Esophagus (tissue), 2 donors: ENCODE results near the gene GNAI2. TPM values are rescaled to one million over a fixed set of nuclear protein-coding genes. Genes with fewer than 3 reads are reported as not detected.
"Not testable (repeated sequence)": the region's sequence is repeated elsewhere in the genome, so short reads cannot be mapped to it uniquely, and the experiment has no call there.

Experiments used
- H3K27ac ChIP-seq, 2 donors: one replicate each; pipeline ENCODE4 v1.5.1; 2013; ENCODE audit warnings: low read depth in 2 of 2, mild to moderate bottlenecking in 2 of 2, inconsistent platforms in 1 of 2, low read length in 1 of 2, moderate library complexity in 1 of 2
- H3K27me3 ChIP-seq, 2 donors: one replicate each; pipeline ENCODE4 v1.6.1; 2013; ENCODE audit warnings: low read length in 2 of 2, control low read depth in 1 of 2, mild to moderate bottlenecking in 1 of 2; ENCODE audit not compliant: insufficient read depth in 2 of 2, control insufficient read depth in 1 of 2
- H3K36me3 ChIP-seq, 2 donors: one replicate each; pipeline ENCODE4 v1.6.1; 2013; ENCODE audit warnings: low read length in 1 of 2; ENCODE audit not compliant: control insufficient read depth in 2 of 2, insufficient read depth in 2 of 2
- H3K4me1 ChIP-seq, 2 donors: one replicate each; pipeline ENCODE4 v1.6.1; 2013; ENCODE audit warnings: low read length in 1 of 2; ENCODE audit not compliant: control insufficient read depth in 2 of 2, insufficient read depth in 2 of 2
- H3K4me3 ChIP-seq, 2 donors: one replicate each; pipeline ENCODE4 v1.5.1; 2013; ENCODE audit warnings: low read length in 2 of 2, mild to moderate bottlenecking in 2 of 2, low read depth in 1 of 2, moderate library complexity in 1 of 2
- H3K9me3 ChIP-seq, 2 donors: one replicate each; pipeline ENCODE4 v1.6.1; 2013; ENCODE audit warnings: mild to moderate bottlenecking in 2 of 2, low read depth in 1 of 2, low read length in 1 of 2, moderate library complexity in 1 of 2; ENCODE audit not compliant: control insufficient read depth in 2 of 2, insufficient read depth in 1 of 2
- WGBS, 2 donors: extraction: QIAGEN DNeasy Blood & Tissue Kit; methylation state at CpG; one replicate each; pipeline ENCODE4 v1.1.7; 2013; 5-methylcytosine and 5-hydroxymethylcytosine counted together
- polyA plus RNA-seq, 2 donors: library from polyadenylated mRNA; stranded (reverse); fragments of 200-250 nt; gene quantifications; one replicate each; pipeline ENCODE4 v1.2.3, GENCODE V29; 2013
- donor health status: healthy with polysubstance abuse.
- donor health status: Bipolar disorder and iron deficiency.

GNAI2 gene
- polyA plus RNA-seq, 2 donors: 52.2 to 61.8 TPM

DNA sequence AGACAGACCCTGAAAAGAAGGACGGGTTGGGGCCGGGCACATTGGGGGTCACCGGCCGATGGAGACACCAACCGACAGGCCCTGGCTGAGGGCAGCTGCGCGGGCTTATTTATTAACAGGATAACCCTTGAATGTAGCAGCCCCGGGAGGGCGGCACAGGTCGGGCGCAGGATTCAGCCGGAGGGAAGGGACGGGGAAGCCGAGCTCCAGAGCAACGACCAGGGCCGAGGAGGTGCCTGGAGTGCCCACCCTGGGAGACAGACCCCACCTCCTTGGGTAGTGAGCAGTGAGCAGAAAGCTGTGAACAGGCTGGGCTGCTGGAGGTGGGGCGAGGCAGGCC, 40.7 kb downstream of the GNAI2 start:
- Histone ChIP-seq H3K27ac (no peak overlapping the region), H3K4me3 (no peak overlapping the region), H3K4me1 (peaks cover 0 to 6% of the 10 kb centered on the region in 2 donors), H3K27me3 (no peaks in the 10 kb centered on the region), H3K36me3 (peaks cover 0 to 3% of the 10 kb centered on the region in 2 donors), H3K9me3 (no peaks in the 10 kb centered on the region)
- 83 to 88% methylated on average over 17 of the region's 17 CpGs for WGBS, 2 donors

DNA sequence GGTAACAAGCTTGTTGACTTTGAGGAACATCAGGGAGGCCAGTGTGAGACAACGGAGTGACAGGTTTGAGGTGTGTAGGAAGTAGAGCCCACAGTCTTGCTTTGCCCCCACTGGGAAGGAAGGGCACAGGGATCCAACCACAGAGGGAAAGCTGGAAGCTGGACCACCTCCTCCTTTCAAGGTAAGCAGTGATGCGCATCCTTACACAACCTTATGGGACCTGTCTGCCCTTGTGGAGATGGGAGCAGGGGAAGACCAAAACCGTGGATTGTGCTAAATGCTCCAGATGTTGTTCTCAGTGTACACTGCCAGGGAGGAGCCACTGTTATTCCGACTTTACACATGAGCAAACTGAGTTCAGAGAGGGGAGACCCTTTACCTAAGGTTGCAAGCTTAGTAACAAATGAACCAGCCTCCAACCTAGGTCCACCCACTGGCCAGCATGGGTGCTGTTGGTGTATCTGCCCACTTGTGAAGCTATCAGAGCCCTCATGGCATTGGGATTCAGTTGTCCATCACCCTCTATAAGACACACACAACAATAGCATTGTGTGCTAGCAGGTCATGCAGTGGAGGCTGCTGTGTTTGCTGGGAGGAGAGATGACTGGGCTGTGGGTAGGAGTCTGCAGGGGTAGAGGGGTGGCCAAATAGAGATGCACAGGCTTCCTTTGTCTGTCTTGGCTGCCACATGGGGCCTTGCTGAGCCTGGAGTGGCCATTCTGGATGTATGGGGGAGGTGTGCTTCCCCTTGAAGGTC, 42.3 kb downstream of the GNAI2 start:
- no peak overlapping the region for H3K27ac ChIP-seq
- WGBS, 2 donors: 70 to 80% methylated on average over 4 of the region's 4 CpGs
- H3K36me3 ChIP-seq: peaks cover 0 to 3% of the 10 kb centered on the region in 2 donors
- no peaks in the 10 kb centered on the region for H3K9me3 ChIP-seq
- no peaks in the 10 kb centered on the region for H3K27me3 ChIP-seq
- no peak overlapping the region for H3K4me3 ChIP-seq
- peaks cover 0 to 2% of the 10 kb centered on the region in 2 donors for H3K4me1 ChIP-seq

DNA sequence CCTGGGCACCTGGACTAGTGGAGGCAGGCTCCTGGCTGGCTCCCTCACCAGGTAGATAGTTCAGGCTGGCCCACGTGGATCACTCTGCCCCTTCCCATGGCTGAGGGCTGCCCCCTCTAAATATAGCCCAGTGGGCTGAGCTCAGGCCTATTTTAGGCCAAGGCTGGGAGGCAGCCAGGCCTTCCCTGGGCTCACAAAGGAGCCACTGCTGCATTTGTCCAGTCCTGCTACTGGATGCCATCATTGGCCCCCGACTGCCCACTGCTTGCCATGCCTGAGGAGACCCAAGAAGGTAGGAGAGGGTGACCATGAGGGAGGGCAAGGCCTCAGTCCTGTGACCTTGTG, 42.8 kb downstream of the GNAI2 start, which contains the start of gene LSMEM2:
TSS of gene LSMEM2 (plus strand) at position 208 of the 345 bp plus-strand sequence. CDS start at position 235, 27 bp downstream.
- no peaks in the 10 kb centered on the region for H3K9me3 ChIP-seq
- no peaks in the 10 kb centered on the region for H3K4me1 ChIP-seq
- H3K27me3 ChIP-seq: no peaks in the 10 kb centered on the region
- H3K4me3 ChIP-seq: no peak within 1 kb of the TSS
- H3K27ac ChIP-seq: no peak within 1 kb of the TSS
- WGBS, 2 donors: 55 to 64% methylated on average over 2 of the region's 2 CpGs
- peaks cover 0 to 3% of the 10 kb centered on the region in 2 donors for H3K36me3 ChIP-seq

DNA sequence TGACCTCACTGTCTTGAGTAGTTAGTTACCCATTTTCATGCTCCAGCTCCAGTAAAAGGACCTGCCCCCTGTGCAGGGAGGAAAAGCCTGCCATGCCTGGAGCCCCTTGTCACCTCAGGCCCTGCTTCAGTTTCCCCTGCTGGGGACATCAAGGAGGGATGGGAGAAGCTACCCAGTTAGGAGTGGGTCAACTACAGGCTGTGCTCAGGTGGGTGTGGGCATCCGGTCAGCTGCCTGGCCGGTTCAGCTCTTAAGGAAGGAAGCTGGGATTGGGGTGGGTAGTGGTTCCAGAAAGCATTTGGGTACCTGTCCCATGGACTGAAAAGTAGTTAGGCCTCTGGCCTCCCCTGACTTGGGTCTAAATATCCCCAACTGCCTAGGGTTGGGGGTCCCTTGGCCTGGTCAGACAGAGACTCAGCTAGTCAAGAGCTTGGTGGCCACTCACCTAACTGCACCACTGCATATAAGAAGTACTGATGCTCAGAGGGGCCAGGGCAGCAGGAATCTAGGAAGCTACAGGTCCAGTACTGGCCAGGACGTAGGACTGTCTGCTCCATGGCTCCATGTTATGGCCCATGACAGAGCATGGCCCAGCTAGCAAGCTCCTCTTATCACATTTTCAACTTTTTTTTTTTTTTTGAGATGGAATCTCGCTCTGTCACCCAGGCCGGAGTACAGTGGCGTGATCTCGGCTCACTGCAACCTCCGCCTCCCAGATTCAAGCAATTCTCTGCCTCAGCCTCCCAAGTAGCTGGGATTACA, 43.4 kb downstream of the GNAI2 start:
- H3K27me3 ChIP-seq: no peaks in the 10 kb centered on the region
- H3K36me3 ChIP-seq: peaks cover 0 to 3% of the 10 kb centered on the region in 2 donors
- H3K4me1 ChIP-seq: no peaks in the 10 kb centered on the region
- H3K4me3 ChIP-seq: no peak overlapping the region
- no peaks in the 10 kb centered on the region for H3K9me3 ChIP-seq
- WGBS, 2 donors: 90 to 91% methylated on average over 8 of the region's 8 CpGs
- H3K27ac ChIP-seq: no peak overlapping the region

DNA sequence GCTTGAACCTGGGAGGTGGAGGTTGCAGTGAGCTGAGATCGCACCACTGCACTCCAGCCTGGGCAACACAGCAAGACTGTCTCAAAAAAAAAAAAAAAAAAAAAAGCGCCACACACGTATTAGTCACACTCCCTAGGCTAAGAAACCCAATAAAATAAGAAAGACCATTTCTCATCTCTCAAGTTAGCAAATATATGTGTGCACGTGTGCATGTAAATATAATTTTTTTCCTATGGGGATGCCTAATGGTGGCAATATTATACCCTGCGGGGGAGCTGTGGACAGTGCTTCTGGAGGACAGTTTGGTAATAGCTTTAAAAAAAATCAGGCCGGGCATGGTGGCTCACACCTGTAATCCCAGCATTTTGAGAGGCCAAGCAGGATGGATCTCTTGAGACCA, 48.1 kb downstream of the GNAI2 start:
- not testable (repeated sequence) for H3K27me3 ChIP-seq, H3K4me3 ChIP-seq, H3K27ac ChIP-seq, H3K9me3 ChIP-seq, H3K4me1 ChIP-seq
- H3K36me3 ChIP-seq: peaks cover 11 to 24% of the 10 kb centered on the region in 2 donors
- WGBS, 2 donors: 79 to 82% methylated on average over 6 of the region's 6 CpGs

DNA sequence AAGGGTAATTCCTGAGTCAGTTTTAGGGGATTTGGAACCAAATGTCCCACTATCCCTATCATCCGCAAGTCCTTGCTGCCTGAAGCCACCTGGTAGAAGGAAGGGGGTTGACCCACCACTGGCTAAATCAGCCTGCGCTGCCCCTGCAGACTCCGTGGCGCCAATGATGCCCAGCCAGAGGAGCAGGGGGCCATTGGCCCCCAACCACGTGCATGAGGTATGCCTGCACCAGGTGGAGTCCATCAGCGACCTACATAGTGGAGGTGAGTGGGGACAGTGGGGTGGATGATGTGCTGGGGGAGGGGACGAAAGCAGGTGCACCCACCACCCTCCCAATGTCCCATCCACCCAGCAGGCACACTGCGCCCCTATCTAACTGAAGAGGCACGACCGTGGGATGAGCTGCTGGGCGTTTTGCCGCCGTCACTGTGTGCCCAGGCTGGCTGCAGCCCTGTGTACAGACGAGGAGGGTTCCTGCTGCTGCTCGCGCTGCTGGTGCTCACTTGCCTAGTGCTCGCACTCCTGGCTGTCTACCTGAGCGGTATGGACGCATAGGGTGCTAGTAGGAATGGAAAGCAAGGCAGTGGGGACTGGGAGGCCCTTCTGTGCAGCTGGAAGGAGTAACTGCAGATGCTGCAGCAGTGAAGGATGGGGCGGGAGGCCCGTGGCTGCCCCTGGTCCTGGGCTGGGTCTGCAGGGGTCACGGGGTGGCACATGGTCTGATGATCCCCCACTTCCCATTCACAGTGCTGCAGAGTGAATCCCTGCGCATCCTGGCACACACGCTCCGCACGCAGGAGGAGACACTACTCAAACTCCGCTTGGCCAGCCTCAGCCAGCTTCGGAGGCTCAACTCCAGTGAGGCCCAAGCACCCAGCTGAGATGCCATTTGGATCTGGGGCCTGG, 50.6 kb downstream of the GNAI2 start:
- Histone ChIP-seq H3K27me3 (no peaks in the 10 kb centered on the region), H3K9me3 (no peaks in the 10 kb centered on the region)
- WGBS, 2 donors: 85 to 87% methylated on average over 28 of the region's 28 CpGs

DNA sequence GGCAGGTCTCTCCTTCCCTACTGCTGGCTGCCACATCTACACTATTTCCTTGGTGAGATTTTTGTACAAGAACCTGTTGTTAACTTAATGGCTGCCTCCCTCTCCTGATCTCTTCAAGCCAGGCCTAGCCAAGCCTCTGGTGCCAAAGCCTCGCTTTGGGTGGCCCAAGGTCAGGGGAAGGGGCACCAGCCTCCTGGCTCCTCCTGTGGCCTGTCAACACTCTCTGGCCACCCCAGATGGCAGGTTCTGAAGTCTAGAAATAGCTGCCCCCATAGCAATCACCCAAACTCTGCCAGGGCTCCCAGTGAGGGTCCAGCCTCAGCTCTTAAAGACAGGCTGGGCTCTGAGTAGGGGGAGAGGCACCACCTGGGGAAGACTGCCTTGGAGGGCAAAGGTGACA, 51.3 kb downstream of the GNAI2 start:
- Histone ChIP-seq H3K9me3 (no peaks in the 10 kb centered on the region), H3K27ac (no peak overlapping the region), H3K36me3 (peaks cover 19 to 37% of the 10 kb centered on the region in 2 donors), H3K27me3 (no peaks in the 10 kb centered on the region), H3K4me3 (no peak overlapping the region), H3K4me1 (peaks cover 2 to 7% of the 10 kb centered on the region in 2 donors)
- WGBS, 2 donors: 80 to 93% methylated on average over 1 of the region's 1 CpG

More for the DNA sequence above, 50.6 kb downstream of the GNAI2 start:
- no peak overlapping the region for H3K4me3 ChIP-seq
- no peak overlapping the region for H3K27ac ChIP-seq
- H3K36me3 ChIP-seq: peaks cover 19 to 37% of the 10 kb centered on the region in 2 donors
- peaks cover 2 to 4% of the 10 kb centered on the region in 2 donors for H3K4me1 ChIP-seq

DNA sequence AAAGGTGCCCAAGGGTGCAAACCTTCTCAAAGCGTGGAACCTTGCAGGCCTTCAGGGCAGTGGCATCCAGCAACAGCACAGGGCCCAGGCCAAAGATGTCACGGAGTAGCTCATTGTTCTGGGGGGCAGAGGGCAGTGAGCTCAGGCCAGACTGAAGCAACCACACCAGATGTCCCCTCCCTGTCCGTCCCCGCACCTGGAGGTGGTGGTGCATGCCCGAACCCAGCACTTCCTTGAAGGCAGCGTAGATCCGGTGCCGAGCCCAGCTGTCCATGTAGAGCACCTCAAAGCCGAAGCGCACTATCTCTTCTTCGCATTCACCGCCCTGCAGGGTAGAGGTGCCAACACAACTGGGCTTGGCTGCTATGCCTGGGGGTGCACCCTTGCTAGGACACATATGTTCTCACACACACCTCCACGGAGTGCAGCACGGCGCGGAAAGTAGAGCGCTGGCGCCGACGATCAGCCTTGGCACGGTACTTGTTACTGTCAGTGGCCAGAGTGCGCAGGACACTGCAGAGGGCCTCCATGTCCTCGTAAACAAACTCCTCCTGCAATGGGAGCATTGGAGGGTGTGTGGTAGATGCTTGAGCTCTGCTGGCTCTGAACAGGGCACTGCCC, 52.5 kb downstream of the GNAI2 start:
- peaks cover 2 to 18% of the 10 kb centered on the region in 2 donors for H3K4me1 ChIP-seq
- WGBS, 2 donors: 89 to 91% methylated on average over 23 of the region's 23 CpGs
- no peak overlapping the region for H3K4me3 ChIP-seq
- H3K27ac ChIP-seq: no peak overlapping the region
- H3K27me3 ChIP-seq: no peaks in the 10 kb centered on the region
- H3K9me3 ChIP-seq: no peaks in the 10 kb centered on the region
- H3K36me3 ChIP-seq: peaks cover 19 to 37% of the 10 kb centered on the region in 2 donors

DNA sequence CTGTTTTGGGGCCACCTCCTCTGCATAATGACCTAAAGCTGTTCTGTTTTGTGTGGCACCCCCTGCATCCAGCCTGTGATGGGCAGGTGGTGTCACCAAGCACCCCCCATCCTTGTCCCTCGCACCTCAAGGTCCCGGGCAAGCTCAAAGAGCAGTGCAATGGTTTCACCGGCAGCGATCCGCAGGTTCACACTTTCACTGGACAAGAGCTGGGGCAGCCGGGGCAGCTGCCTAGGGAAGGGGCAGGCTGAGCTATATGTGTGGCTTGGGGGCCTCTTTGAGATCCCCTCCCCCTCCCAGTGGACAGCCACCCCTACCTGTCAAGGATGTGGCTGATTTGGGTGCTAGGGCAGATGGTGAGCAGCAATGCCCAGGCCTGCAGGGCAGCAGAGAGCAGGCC, 53.1 kb downstream of the GNAI2 start:
- Histone ChIP-seq H3K4me1 (peaks cover 2 to 18% of the 10 kb centered on the region in 2 donors), H3K36me3 (peaks cover 19 to 37% of the 10 kb centered on the region in 2 donors), H3K4me3 (no peak overlapping the region), H3K27ac (no peak overlapping the region), H3K27me3 (no peaks in the 10 kb centered on the region), H3K9me3 (no peaks in the 10 kb centered on the region)
- 97% methylated on average over 6 of the region's 6 CpGs for WGBS, 2 donors
